EL (cell line): ENCODE results near the gene E4F1.

Experiments used
- DNase-seq: peaks from one replicate; pipeline ENCODE4 v3.0.0-alpha.2; 2016

The E4F1 gene

GRCh38 chr16:2206780-2207433 is 16.5 kb upstream of the E4F1 start:
- DNase-seq: no peak

- DNase-seq: no peak
Measured at GRCh38 chr16:2207872-2208271, 15.5 kb upstream of the E4F1 start.

- DNase-seq: no peak
Measured at GRCh38 chr16:2208308-2208707, 15.1 kb upstream of the E4F1 start.

- no peak for DNase-seq
Measured at GRCh38 chr16:2208772-2209171, 14.6 kb upstream of the E4F1 start.

- no peak for DNase-seq
Measured at GRCh38 chr16:2209258-2210008, 14.0 kb upstream of the E4F1 start.

- DNase-seq: no peak
Measured at GRCh38 chr16:2210009-2210332, 13.4 kb upstream of the E4F1 start.

GRCh38 chr16:2210386-2211365 is 12.7 kb upstream of the E4F1 start, which contains the start of gene BRICD5:
TSS of gene BRICD5 (minus strand) at chr16:2210863. CDS start at chr16:2210833, 30 bp downstream.
- no peak for DNase-seq

- no peak for DNase-seq
Measured at GRCh38 chr16:2211923-2212347, 11.5 kb upstream of the E4F1 start.

GRCh38 chr16:2212362-2213324 is 10.7 kb upstream of the E4F1 start:
- DNase-seq: no peak

- DNase-seq: peak; percentile 31
Measured at GRCh38 chr16:2213817-2214718, 9.3 kb upstream of the E4F1 start.

GRCh38 chr16:2214719-2214968 is 8.7 kb upstream of the E4F1 start, which contains the start of gene PGP:
TSS of gene PGP (minus strand) at chr16:2214840. CDS start at chr16:2214777, 63 bp downstream.
- no peak for DNase-seq

GRCh38 chr16:2216330-2216729 is 7.1 kb upstream of the E4F1 start:
- no peak for DNase-seq

GRCh38 chr16:2223942-2224486 is 623 bp downstream of the E4F1 start:
- DNase-seq: peak; percentile 52

- DNase-seq: peak; percentile 52
Measured at GRCh38 chr16:2226245-2226793, 2.9 kb downstream of the E4F1 start.

GRCh38 chr16:2226918-2227317 is 3.5 kb downstream of the E4F1 start:
- no peak for DNase-seq

- DNase-seq: no peak
Measured at GRCh38 chr16:2228161-2228824, 4.9 kb downstream of the E4F1 start.

- DNase-seq: no peak
Measured at GRCh38 chr16:2229091-2229490, 5.7 kb downstream of the E4F1 start.

GRCh38 chr16:2229632-2230250 is 6.3 kb downstream of the E4F1 start:
- no peak for DNase-seq

- DNase-seq: no peak
Measured at GRCh38 chr16:2230376-2230775, 7.0 kb downstream of the E4F1 start.
